ENCODE data around the gene VPS8. TPM values are rescaled to one million over a fixed set of nuclear protein-coding genes. Genes with fewer than 3 reads are reported as not detected.
A peak's percentile ranks its signal among the peaks of the same experiment; 100 is the strongest.

The VPS8 gene
- total RNA-seq (10 to 100 TPM; 32.9 to 34.9 TPM), polyA plus RNA-seq (10 to 100 TPM in 1 of 2 donors, 1 to 10 TPM in 1; 4.2 to 13.0 TPM)

- no peaks in the 10 kb centered on the region for H3K27me3 ChIP-seq (ENCODE audit: control insufficient read depth in 4 of 4, insufficient read depth in 4 of 4, low read length in 3 of 4)
- H3K4me1 ChIP-seq (ENCODE audit: control insufficient read depth in 4 of 4, insufficient read depth in 4 of 4, low read length in 3 of 4): peaks cover 4 to 15% (median 9%) of the 10 kb centered on the region in 4 donors
- H3K27ac ChIP-seq (ENCODE audit: low read depth in 1 of 2, low read length in 2 of 2): peak within 1 kb of the TSS; percentile 63 to 77
- H3K36me3 ChIP-seq (ENCODE audit: control insufficient read depth in 4 of 4, insufficient read depth in 3 of 4, low read depth in 1 of 4, low read length in 3 of 4): no peaks in the 10 kb centered on the region
- TF ChIP-seq FOXA1 (IDR thresholded peaks at IDR 0.05) (no peak), YY1 (IDR thresholded peaks at IDR 0.05) (peak; percentile 93), ATF3 (IDR thresholded peaks at IDR 0.05) (no peak), MAX (IDR thresholded peaks at IDR 0.05) (peak; percentile 71), GABPA (IDR thresholded peaks at IDR 0.05 in 1 of 2, conservative IDR thresholded peaks at IDR 0.05 in 1 of 2) (peak in 1 of 2 donors; percentile 85), NR2F2 (IDR thresholded peaks at IDR 0.05) (no peak), REST (IDR thresholded peaks at IDR 0.05) (no peak), SP1 (IDR thresholded peaks at IDR 0.05) (peak; percentile 46), EGR1 (IDR thresholded peaks at IDR 0.05; ENCODE audit: low read depth in 2 of 2) (no peak), CTCF (IDR thresholded peaks at IDR 0.05; ENCODE audit: low read depth, low read length, missing input control) (peak; percentile 64), HNF4A (conservative IDR thresholded peaks at IDR 0.05) (no peak)
- DNase-seq (ENCODE audit: low spot score): peak; percentile 93
- H3K4me3 ChIP-seq (ENCODE audit: low read depth in 1 of 3, low read length in 3 of 3): peak within 1 kb of the TSS; percentile 73 to 95 (median 76)
- peak within 1 kb of the TSS; percentile 64 to 72 for H3K9ac ChIP-seq (ENCODE audit: low read depth in 1 of 2, low read length in 2 of 2)
- under 1% methylated on average over 50 of the region's 50 CpGs for WGBS
- H3K9me3 ChIP-seq (ENCODE audit: control insufficient read depth in 4 of 4, low read length in 3 of 4): no peaks in the 10 kb centered on the region
These were observed at the start of gene VPS8 for GRCh38 chr3:184811999-184812661. Gene VPS8, plus strand, starts transcription at chr3:184812166. Its CDS starts 12,467 bp downstream, at chr3:184824633.

GRCh38 chr3:184764191-184764590 is 47.8 kb upstream of the VPS8 start:
- Histone ChIP-seq H3K27me3 (ENCODE audit: control insufficient read depth in 4 of 4, insufficient read depth in 4 of 4, low read length in 3 of 4) (peaks cover 0 to 2% (median 0%) of the 10 kb centered on the region in 4 donors), H3K9ac (ENCODE audit: low read depth in 1 of 2, low read length in 2 of 2) (no peak overlapping the region), H3K9me3 (ENCODE audit: control insufficient read depth in 4 of 4, low read length in 3 of 4) (no peaks in the 10 kb centered on the region), H3K27ac (ENCODE audit: low read depth in 1 of 2, low read length in 2 of 2) (no peak overlapping the region), H3K4me1 (ENCODE audit: control insufficient read depth in 4 of 4, insufficient read depth in 4 of 4, low read length in 3 of 4) (peaks cover 0 to 5% (median 0%) of the 10 kb centered on the region in 4 donors), H3K4me3 (ENCODE audit: low read depth in 1 of 3, low read length in 3 of 3) (no peak overlapping the region), H3K36me3 (ENCODE audit: control insufficient read depth in 4 of 4, insufficient read depth in 3 of 4, low read depth in 1 of 4, low read length in 3 of 4) (no peaks in the 10 kb centered on the region)
- no peak for DNase-seq (ENCODE audit: low spot score)
- WGBS: 97% methylated on average over 4 of the region's 4 CpGs
- no peak for TF ChIP-seq REST (IDR thresholded peaks at IDR 0.05)
- TF ChIP-seq HNF4G (IDR thresholded peaks at IDR 0.05): no peak
- no peak for TF ChIP-seq JUND (IDR thresholded peaks at IDR 0.05)
- TF ChIP-seq MAX (IDR thresholded peaks at IDR 0.05): no peak
- no peak for TF ChIP-seq RAD21 (IDR thresholded peaks at IDR 0.05)
- no peak for TF ChIP-seq HNF4A (conservative IDR thresholded peaks at IDR 0.05)
- no peak for TF ChIP-seq ATF3 (IDR thresholded peaks at IDR 0.05)
- TF ChIP-seq FOXA2 (IDR thresholded peaks at IDR 0.05): no peak
- no peak for TF ChIP-seq EGR1 (IDR thresholded peaks at IDR 0.05; ENCODE audit: low read depth in 2 of 2)
- no peak for TF ChIP-seq NR2F2 (IDR thresholded peaks at IDR 0.05)
- TF ChIP-seq YY1 (IDR thresholded peaks at IDR 0.05): no peak
- TF ChIP-seq GABPA (IDR thresholded peaks at IDR 0.05 in 1 of 2, conservative IDR thresholded peaks at IDR 0.05 in 1 of 2): no peak

Measured in liver (tissue), 9 donors.